WTC11 (cell line): Measurements from ENCODE around the gene KDM4C. TPM values are rescaled to one million over a fixed set of nuclear protein-coding genes. Genes with fewer than 3 reads are reported as not detected.
A peak's percentile ranks its signal among the peaks of the same experiment; 100 is the strongest.

Experiments used
- ATAC-seq: fragments of 200-7000 bp; cut with Tn5 transposase; 2 replicates; pipeline ENCODE4 v1.10.0; 2021; ENCODE audit warnings: mild to moderate bottlenecking, moderate library complexity
- CTCF ChIA-PET: fragments of 300-600 bp; sonication (Branson Sonifier 250); formaldehyde crosslinking; loops from one replicate; lab custom pipeline; 2021; ENCODE audit warnings: antibody characterized with exemption; lab: Charles Lee
- POLR2A ChIA-PET: fragments of 350-600 bp; sonication (Branson Sonifier 250); formaldehyde crosslinking; loops from one replicate; lab custom pipeline; 2021; ENCODE audit warnings: antibody characterized with exemption; lab: Charles Lee
- DNase-seq: peaks from one replicate; pipeline ENCODE4 v3.0.0; 2021; ENCODE audit warnings: low spot score
- H3K27ac Mint-ChIP-seq: 2 replicates; pipeline ENCODE4 v1.8.0; 2021; ENCODE audit warnings: mixed read lengths
- H3K27me3 Mint-ChIP-seq: 2 replicates; pipeline ENCODE4 v1.8.0; 2021; ENCODE audit warnings: low read depth, mild to moderate bottlenecking, moderate library complexity, mixed read lengths
- H3K36me3 Mint-ChIP-seq: 2 replicates; pipeline ENCODE4 v1.8.0; 2021; ENCODE audit warnings: mixed read lengths
- H3K4me1 Mint-ChIP-seq: 2 replicates; pipeline ENCODE4 v1.8.0; 2022; ENCODE audit warnings: mixed read lengths
- H3K4me3 Mint-ChIP-seq: 2 replicates; pipeline ENCODE4 v1.8.0; 2021; ENCODE audit warnings: mild to moderate bottlenecking, moderate library complexity, mixed read lengths
- H3K9me3 Mint-ChIP-seq: 2 replicates; pipeline ENCODE4 v1.8.0; 2021; ENCODE audit warnings: mixed read lengths
- ATF1 ChIP-seq: sonication (generic); formaldehyde crosslinking; IDR thresholded peaks from 2 replicates; pipeline ENCODE4 v1.8.1; 2023; ENCODE audit warnings: mild to moderate bottlenecking, moderate library complexity, missing genetic modification reagents
- CBFB ChIP-seq: sonication (generic); formaldehyde crosslinking; IDR thresholded peaks from 2 replicates; pipeline ENCODE4 v1.8.1; 2022; ENCODE audit warnings: mild to moderate bottlenecking, low read depth, missing genetic modification reagents
- ELF4 ChIP-seq: sonication (generic); formaldehyde crosslinking; IDR thresholded peaks from 2 replicates; pipeline ENCODE4 v1.8.1; 2022; ENCODE audit warnings: low read depth, mild to moderate bottlenecking, moderate library complexity, missing genetic modification reagents
- EMX1 ChIP-seq: fragments of 250-450 bp; sonication (Bioruptor Pico); IDR thresholded peaks from 2 replicates; pipeline ENCODE4 v1.8.0; 2021; ENCODE audit warnings: mild to moderate bottlenecking
- FOXJ3 ChIP-seq: sonication (generic); formaldehyde crosslinking; IDR thresholded peaks from 2 replicates; pipeline ENCODE4 v1.9.0; 2021; ENCODE audit warnings: missing genetic modification reagents, mild to moderate bottlenecking, borderline replicate concordance
- GTF2I ChIP-seq: fragments of 250-450 bp; sonication (Bioruptor Pico); conservative IDR thresholded peaks from 2 replicates; pipeline ENCODE4 v1.4.0; 2021; ENCODE audit warnings: mild to moderate bottlenecking
- MXD4 ChIP-seq: fragments of 250-450 bp; sonication (Bioruptor Pico); IDR thresholded peaks from 2 replicates; pipeline ENCODE4 v1.8.0; 2021; ENCODE audit warnings: mild to moderate bottlenecking, moderate library complexity, borderline replicate concordance
- NFATC4 ChIP-seq: fragments of 250-450 bp; sonication (Bioruptor Pico); IDR thresholded peaks from 2 replicates; pipeline ENCODE4 v1.9.0; 2021; ENCODE audit warnings: mild to moderate bottlenecking
- NFYB ChIP-seq: sonication (generic); formaldehyde crosslinking; conservative IDR thresholded peaks from 2 replicates; pipeline ENCODE4 v1.8.0; 2022; ENCODE audit warnings: low read depth, missing genetic modification reagents
- PRRX2 ChIP-seq: fragments of 250-450 bp; sonication (Bioruptor Pico); IDR thresholded peaks from 2 replicates; pipeline ENCODE4 v1.8.0; 2021; ENCODE audit warnings: mild to moderate bottlenecking
- RELA ChIP-seq: sonication (generic); formaldehyde crosslinking; IDR thresholded peaks from 2 replicates; pipeline ENCODE4 v1.8.1; 2022; ENCODE audit warnings: missing genetic modification reagents, mild to moderate bottlenecking, borderline replicate concordance
- RORB ChIP-seq: fragments of 250-450 bp; sonication (Bioruptor Pico); IDR thresholded peaks from 2 replicates; pipeline ENCODE4 v1.9.0; 2021; ENCODE audit warnings: mild to moderate bottlenecking
- SMAD3 ChIP-seq: sonication (generic); formaldehyde crosslinking; IDR thresholded peaks from 2 replicates; pipeline ENCODE4 v1.8.0; 2022; ENCODE audit warnings: missing genetic modification reagents, mild to moderate bottlenecking, borderline replicate concordance
- SOX15 ChIP-seq: fragments of 250-450 bp; sonication (Bioruptor Pico); IDR thresholded peaks from 2 replicates; pipeline ENCODE4 v1.9.0; 2021; ENCODE audit warnings: mild to moderate bottlenecking
- TCF7 ChIP-seq: sonication (generic); formaldehyde crosslinking; IDR thresholded peaks from 2 replicates; pipeline ENCODE4 v1.8.0; 2022; ENCODE audit warnings: mild to moderate bottlenecking, low read depth, missing genetic modification reagents, moderate library complexity
- TEAD4 ChIP-seq: sonication (generic); formaldehyde crosslinking; IDR thresholded peaks from 2 replicates; pipeline ENCODE4 v1.8.0; 2022; ENCODE audit warnings: mild to moderate bottlenecking, missing genetic modification reagents
- ZNF121 ChIP-seq: sonication (generic); formaldehyde crosslinking; IDR thresholded peaks from 2 replicates; pipeline ENCODE4 v1.8.0; 2023; ENCODE audit warnings: missing genetic modification reagents
- ZNF416 ChIP-seq: fragments of 250-450 bp; sonication (Bioruptor Pico); IDR thresholded peaks from 2 replicates; pipeline ENCODE4 v1.9.0; 2021; ENCODE audit warnings: mild to moderate bottlenecking, inconsistent platforms
- total RNA-seq: library from RNA; stranded (reverse); gene quantifications from 3 replicates; pipeline ENCODE4 v1.2.3, GENCODE V29; 2021
- TF ChIP-seq, protein P1 (sequence below): fragments of 200-600 bp; IDR thresholded peaks from 2 replicates; pipeline ENCODE4 v1.8.0; 2022; ENCODE audit warnings: antibody characterized with exemption
- TF ChIP-seq, protein P2 (sequence below): sonication (generic); formaldehyde crosslinking; IDR thresholded peaks from 2 replicates; pipeline ENCODE4 v1.8.1; 2023; ENCODE audit warnings: mild to moderate bottlenecking, missing genetic modification reagents
- TF ChIP-seq, protein P3 (sequence below): sonication (generic); formaldehyde crosslinking; IDR thresholded peaks from 2 replicates; pipeline ENCODE4 v1.8.1; 2022; ENCODE audit warnings: mild to moderate bottlenecking, moderate library complexity, missing genetic modification reagents
- TF ChIP-seq, protein P4 (sequence below): fragments of 250-450 bp; sonication (Bioruptor Pico); conservative IDR thresholded peaks from 2 replicates; pipeline ENCODE4 v1.9.0; 2021; ENCODE audit warnings: mild to moderate bottlenecking
- TF ChIP-seq, protein P5 (sequence below): sonication (generic); formaldehyde crosslinking; IDR thresholded peaks from 2 replicates; pipeline ENCODE4 v1.8.1; 2022; ENCODE audit warnings: low read depth, mild to moderate bottlenecking, moderate library complexity, missing genetic modification reagents, borderline replicate concordance

Gene KDM4C
- total RNA-seq, 1 experiment from 2014 or later: 29.2 TPM

DNA sequence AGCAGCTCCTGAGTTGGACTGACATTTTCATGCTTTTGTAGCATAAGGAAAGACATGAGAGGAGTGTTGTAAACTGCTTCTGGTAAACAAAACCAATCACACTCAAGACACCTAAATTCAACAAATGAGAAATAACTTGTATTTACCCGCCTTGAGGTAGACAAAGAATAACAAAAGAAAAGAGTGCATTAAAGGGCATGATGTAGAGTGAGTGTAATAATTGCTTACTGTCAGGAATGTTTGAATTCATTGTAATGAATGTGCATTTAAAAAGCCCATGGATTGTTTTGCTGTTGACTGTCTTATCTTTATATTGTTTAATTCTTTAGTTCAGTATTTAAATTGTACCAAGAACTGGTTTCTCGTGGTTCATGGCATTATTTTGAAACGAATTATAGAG is 61.8 kb downstream of the KDM4C start:
- Mint-ChIP-seq H3K4me1 (peaks cover 33% of the 10 kb centered on the region), H3K27me3 (no peaks in the 10 kb centered on the region), H3K9me3 (no peaks in the 10 kb centered on the region), H3K36me3 (peaks cover 17% of the 10 kb centered on the region), H3K4me3 (no peak overlapping the region), H3K27ac (peak overlapping the region; percentile 22; the same call in 1 of the 2 replicates)
- no peak for DNase-seq
- POLR2A ChIA-PET: no interaction called here
- ATAC-seq: no peak
- TF ChIP-seq GTF2I (no peak), ELF4 (CRISPR knock-in tag) (no peak), EMX1 (CRISPR knock-in tag) (no peak), PRRX2 (CRISPR knock-in tag) (no peak)
- CTCF ChIA-PET: interaction anchor here (1.4 to 1.5 kb wide), 2 partner anchors 8 to 10 kb away, joined by 3 to 12 read pairs; no protein-coding TSS in a partner anchor

DNA sequence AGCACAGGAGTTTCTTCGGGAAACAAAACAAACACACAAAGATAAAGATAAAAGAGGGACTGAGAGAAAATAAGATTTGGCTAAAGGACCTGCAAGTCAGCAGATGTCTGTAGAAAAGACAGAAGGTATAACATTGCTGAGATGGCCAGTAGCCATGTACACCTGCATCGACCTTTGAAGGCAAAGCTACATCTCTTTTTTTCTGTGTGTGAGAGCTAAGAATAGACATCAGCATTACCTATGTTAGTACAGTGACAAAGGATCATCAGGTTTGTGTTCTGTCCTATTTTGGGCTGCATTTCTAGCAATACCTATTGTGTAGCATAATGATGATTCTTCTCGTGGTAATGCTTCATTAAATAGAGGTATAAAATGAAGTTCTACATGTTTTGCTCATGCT is 64.9 kb downstream of the KDM4C start:
- POLR2A ChIA-PET: no interaction called here

DNA sequence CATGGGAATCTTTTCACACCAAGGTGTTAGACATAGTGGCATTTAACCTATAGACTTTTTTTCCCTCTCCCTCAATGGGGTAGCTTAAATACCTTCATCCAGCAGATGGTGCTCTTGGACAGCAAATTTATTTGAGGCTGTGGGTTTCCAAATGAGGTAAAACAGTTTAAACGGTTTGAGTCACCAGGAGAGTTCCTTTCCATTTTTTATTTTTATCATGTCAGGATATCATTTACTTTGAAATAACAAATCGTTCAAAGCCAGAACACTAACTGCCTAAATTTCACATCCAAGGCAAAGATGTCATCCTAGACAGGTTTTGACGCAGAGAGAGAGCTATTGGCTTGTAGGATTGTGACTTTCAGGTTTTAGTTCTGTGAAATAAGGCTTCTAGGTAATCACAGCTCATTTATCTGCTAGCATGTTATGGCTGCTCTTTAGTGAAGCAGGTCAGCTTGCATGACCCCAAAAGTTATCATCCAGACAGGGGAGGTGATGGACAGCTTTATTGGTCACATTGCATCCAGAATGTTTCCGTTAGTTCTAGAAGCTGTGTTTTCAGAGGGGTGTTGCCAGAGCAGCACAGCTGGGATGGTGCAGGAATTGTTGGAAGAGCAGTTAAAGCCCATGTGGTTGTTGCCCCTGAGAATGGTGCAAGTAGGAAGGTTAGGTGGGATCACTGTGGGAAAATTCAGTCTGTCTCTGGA is 69.8 kb downstream of the KDM4C start:
- Mint-ChIP-seq H3K4me3 (no peak overlapping the region), H3K27me3 (no peaks in the 10 kb centered on the region), H3K36me3 (peaks cover 36% of the 10 kb centered on the region), H3K27ac (peak overlapping the region; percentile 73), H3K4me1 (peaks cover 14% of the 10 kb centered on the region), H3K9me3 (peaks cover 15% of the 10 kb centered on the region)
- TF ChIP-seq, protein P1, sequence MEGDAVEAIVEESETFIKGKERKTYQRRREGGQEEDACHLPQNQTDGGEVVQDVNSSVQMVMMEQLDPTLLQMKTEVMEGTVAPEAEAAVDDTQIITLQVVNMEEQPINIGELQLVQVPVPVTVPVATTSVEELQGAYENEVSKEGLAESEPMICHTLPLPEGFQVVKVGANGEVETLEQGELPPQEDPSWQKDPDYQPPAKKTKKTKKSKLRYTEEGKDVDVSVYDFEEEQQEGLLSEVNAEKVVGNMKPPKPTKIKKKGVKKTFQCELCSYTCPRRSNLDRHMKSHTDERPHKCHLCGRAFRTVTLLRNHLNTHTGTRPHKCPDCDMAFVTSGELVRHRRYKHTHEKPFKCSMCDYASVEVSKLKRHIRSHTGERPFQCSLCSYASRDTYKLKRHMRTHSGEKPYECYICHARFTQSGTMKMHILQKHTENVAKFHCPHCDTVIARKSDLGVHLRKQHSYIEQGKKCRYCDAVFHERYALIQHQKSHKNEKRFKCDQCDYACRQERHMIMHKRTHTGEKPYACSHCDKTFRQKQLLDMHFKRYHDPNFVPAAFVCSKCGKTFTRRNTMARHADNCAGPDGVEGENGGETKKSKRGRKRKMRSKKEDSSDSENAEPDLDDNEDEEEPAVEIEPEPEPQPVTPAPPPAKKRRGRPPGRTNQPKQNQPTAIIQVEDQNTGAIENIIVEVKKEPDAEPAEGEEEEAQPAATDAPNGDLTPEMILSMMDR: peak; percentile 44
- TF ChIP-seq, protein P2, sequence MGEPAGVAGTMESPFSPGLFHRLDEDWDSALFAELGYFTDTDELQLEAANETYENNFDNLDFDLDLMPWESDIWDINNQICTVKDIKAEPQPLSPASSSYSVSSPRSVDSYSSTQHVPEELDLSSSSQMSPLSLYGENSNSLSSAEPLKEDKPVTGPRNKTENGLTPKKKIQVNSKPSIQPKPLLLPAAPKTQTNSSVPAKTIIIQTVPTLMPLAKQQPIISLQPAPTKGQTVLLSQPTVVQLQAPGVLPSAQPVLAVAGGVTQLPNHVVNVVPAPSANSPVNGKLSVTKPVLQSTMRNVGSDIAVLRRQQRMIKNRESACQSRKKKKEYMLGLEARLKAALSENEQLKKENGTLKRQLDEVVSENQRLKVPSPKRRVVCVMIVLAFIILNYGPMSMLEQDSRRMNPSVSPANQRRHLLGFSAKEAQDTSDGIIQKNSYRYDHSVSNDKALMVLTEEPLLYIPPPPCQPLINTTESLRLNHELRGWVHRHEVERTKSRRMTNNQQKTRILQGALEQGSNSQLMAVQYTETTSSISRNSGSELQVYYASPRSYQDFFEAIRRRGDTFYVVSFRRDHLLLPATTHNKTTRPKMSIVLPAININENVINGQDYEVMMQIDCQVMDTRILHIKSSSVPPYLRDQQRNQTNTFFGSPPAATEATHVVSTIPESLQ (CRISPR knock-in tag): no peak
- ATAC-seq: peak; percentile 89
- POLR2A ChIA-PET: interaction anchor here (0.8 to 1.2 kb wide), 3 partner anchors 11 to 344 kb away, joined by 3 to 4 read pairs (median 4); no protein-coding TSS in a partner anchor
- DNase-seq: peak; percentile 32
- CTCF ChIA-PET: interaction anchor here (0.5 to 3.0 kb wide), 54 partner anchors 9 to 1085 kb away, joined by 3 to 25 read pairs (median 4); no protein-coding TSS in a partner anchor

More for the DNA sequence above, 64.9 kb downstream of the KDM4C start:
- peaks cover 42% of the 10 kb centered on the region for H3K4me1 Mint-ChIP-seq
- no peak overlapping the region for H3K4me3 Mint-ChIP-seq
- H3K36me3 Mint-ChIP-seq: peaks cover 19% of the 10 kb centered on the region
- H3K9me3 Mint-ChIP-seq: no peaks in the 10 kb centered on the region
- ATAC-seq (no peak), DNase-seq (no peak)
- CTCF ChIA-PET: interaction anchor here (0.5 to 1.7 kb wide), 2 partner anchors 23 to 376 kb away, joined by 4 read pairs; no protein-coding TSS in a partner anchor
- peak overlapping the region; percentile 19; the same call in 1 of the 2 replicates for H3K27ac Mint-ChIP-seq
- TF ChIP-seq TEAD4: no peak
- TF ChIP-seq CBFB: no peak
- no peak for TF ChIP-seq TCF7 (CRISPR knock-in tag)
- TF ChIP-seq ZNF121 (CRISPR knock-in tag): no peak
- TF ChIP-seq RELA (CRISPR knock-in tag): no peak
- TF ChIP-seq, protein P3, sequence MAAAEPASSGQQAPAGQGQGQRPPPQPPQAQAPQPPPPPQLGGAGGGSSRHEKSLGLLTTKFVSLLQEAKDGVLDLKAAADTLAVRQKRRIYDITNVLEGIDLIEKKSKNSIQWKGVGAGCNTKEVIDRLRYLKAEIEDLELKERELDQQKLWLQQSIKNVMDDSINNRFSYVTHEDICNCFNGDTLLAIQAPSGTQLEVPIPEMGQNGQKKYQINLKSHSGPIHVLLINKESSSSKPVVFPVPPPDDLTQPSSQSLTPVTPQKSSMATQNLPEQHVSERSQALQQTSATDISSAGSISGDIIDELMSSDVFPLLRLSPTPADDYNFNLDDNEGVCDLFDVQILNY (CRISPR knock-in tag): no peak
- no peak for TF ChIP-seq NFYB (CRISPR knock-in tag)
- TF ChIP-seq FOXJ3 (CRISPR knock-in tag): no peak
- TF ChIP-seq, protein P4, sequence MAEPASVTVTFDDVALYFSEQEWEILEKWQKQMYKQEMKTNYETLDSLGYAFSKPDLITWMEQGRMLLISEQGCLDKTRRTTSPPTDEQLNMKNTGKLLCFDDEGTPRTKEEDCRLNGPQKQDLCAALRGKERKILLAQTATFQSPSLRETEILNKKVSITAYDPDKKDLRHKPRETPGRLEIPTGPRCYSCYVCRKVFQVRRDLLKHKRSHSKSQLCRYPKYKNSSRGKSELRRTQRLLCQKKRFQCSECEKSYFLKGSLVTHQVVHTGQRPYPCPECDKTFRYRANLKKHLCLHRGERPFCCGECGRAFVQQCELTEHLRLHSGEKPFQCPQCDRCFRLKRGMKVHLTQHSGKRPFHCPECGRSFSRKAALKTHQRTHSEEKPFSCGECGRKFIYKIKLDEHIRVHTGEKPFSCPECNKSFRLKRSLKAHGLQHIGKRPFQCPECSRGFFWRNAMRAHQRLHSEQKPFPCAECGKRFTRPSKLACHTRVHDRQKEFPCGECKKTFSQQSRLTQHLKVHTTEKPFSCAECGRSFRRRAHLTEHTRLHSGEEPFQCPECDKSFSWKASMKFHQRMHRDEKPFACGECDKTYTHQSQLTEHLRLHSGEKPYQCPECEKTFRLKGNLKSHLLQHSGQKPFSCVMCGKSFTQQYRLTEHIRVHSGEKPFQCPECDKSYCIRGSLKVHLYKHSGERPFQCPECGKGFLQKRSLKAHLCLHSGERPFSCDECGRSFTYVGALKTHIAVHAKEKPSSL (CRISPR knock-in tag): no peak
- TF ChIP-seq NFATC4: no peak
- TF ChIP-seq MXD4 (CRISPR knock-in tag): no peak
- TF ChIP-seq RORB (CRISPR knock-in tag): no peak
- TF ChIP-seq ZNF416 (CRISPR knock-in tag): no peak
- TF ChIP-seq SMAD3: no peak
- TF ChIP-seq SOX15: no peak
- no peak for TF ChIP-seq ATF1
- TF ChIP-seq ELF4 (CRISPR knock-in tag): no peak
- TF ChIP-seq, protein P5, sequence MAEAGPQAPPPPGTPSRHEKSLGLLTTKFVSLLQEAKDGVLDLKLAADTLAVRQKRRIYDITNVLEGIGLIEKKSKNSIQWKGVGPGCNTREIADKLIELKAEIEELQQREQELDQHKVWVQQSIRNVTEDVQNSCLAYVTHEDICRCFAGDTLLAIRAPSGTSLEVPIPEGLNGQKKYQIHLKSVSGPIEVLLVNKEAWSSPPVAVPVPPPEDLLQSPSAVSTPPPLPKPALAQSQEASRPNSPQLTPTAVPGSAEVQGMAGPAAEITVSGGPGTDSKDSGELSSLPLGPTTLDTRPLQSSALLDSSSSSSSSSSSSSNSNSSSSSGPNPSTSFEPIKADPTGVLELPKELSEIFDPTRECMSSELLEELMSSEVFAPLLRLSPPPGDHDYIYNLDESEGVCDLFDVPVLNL: no peak
- no peaks in the 10 kb centered on the region for H3K27me3 Mint-ChIP-seq
